ENCODE results near the gene TCF3. TPM values are rescaled to one million over a fixed set of nuclear protein-coding genes. Genes with fewer than 3 reads are reported as not detected.

Gene TCF3
- total RNA-seq, 8 experiments from 2014 or later: 25.2 to 106 (median 44.9) TPM

- peaks cover 4 to 7% of the 10 kb centered on the region in 2 donors for H3K4me1 ChIP-seq (replicated peaks in 1 of 2)
- H3K27ac ChIP-seq: no peak overlapping the region
- H3K4me3 ChIP-seq: no peak overlapping the region
- no peak for ATAC-seq (replicated peaks in 6 of 8)
- in situ Hi-C loops (cut with MboI; ENCODE audit: low pct_unique_long_range_greater_than_20kb in 2 of 9, low sequenced_read_pairs in 9 of 9, unreplicated experiment in 9 of 9): no loop called here
- WGBS, 10 experiments: 67 to 100% (median 93%) methylated on average over 1 to 4 of the region's 18 CpGs; no CpG with 5 or more reads in 6 of the 10 experiments
Observed at GRCh38 chr19:1654178-1654792, 1.9 kb upstream of the TCF3 start.

DNA sequence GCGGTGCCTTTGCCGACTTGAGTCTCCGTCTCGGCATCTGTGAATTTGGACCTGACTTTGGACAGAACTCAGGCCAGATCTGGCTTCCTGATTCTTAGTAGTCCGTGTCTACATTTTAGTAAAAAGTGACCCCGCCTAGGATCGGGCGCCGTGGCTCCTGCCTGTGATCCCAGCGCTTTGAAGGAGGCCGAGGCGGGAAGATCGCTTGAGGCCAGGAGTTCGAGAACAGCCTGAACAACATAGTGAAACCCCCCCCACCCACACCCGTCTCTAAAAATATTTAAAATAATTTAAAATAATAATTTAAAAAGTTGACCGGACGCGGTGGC, 849 bp upstream of the TCF3 start:
- peak overlapping the region; percentile 20 to 97 (median 33) for H3K4me3 ChIP-seq
- peak overlapping the region in 1 of 2 donors; percentile 42 for H3K27ac ChIP-seq
- H3K4me1 ChIP-seq (replicated peaks in 1 of 2): peaks cover 4 to 7% of the 10 kb centered on the region in 2 donors
- peak in 3 of 8 experiments; percentile 13 to 39 (median 27) for ATAC-seq (replicated peaks in 6 of 8)
- in situ Hi-C loops (cut with MboI; ENCODE audit: low pct_unique_long_range_greater_than_20kb in 2 of 9, low sequenced_read_pairs in 9 of 9, unreplicated experiment in 9 of 9): no loop called here
- WGBS, 10 experiments: 6 to 100% (median 94%) methylated on average over 1 to 17 of the region's 18 CpGs; no CpG with 5 or more reads in 5 of the 10 experiments

- peak in 6 of 8 experiments; percentile 3 to 12 (median 4) for ATAC-seq (replicated peaks in 6 of 8)
- Histone ChIP-seq H3K4me1 (replicated peaks in 1 of 2) (peaks cover 4 to 7% of the 10 kb centered on the region in 2 donors), H3K27ac (peak overlapping the region; percentile 100), H3K4me3 (peak overlapping the region; percentile 95 to 100 (median 96))
- in situ Hi-C loops (cut with MboI; ENCODE audit: low pct_unique_long_range_greater_than_20kb in 2 of 9, low sequenced_read_pairs in 9 of 9, unreplicated experiment in 9 of 9): no loop called here
- WGBS, 10 experiments: 0% methylated on average over 1 to 2 of the region's 101 CpGs; no CpG with 5 or more reads in 8 of the 10 experiments
Observed at GRCh38 chr19:1651568-1652291, 685 bp downstream of the TCF3 start.

DNA sequence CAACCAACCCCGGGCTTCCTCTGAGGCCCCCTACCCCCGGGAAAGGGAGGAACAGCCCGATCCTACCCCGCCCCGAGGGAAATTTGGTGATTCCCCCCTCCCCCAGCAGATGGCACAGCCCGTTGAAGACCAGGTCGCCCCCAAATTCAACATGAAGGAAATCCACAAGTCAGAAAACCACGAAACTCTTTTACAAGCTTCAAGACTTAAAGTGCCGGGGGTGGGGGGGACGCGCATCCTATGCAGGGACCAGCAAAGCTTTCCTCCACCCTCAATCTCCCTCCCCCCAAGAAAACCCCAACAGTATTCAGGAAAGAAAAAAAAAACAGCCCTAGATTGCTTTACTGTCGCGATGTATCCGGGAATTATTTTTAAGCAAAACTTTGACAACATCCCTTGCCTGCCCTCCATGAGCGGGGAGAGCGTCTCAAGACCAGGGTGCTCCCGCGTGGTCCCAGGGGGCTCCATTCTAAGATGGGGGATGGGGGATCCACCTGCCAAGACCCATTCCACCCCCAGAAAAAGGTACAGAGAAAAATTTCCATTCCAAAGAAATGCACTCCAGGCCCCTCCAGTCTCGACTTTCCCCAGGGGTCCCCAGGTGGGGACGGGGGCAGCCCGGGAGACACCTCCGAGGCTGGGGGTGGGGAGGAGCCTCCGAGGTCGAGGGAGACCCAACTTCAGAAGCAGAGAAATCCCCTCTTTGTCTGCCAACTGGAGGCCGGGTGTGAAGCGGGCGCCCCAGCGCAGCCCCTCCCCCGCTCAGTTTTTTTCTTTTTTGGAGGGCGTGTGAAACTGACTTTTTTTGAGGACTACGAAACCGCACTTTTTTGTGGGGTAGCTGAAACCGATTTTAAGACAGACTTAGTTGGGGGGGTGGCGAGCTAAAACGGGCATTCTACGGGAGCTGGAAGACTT, 1.5 kb downstream of the TCF3 start:
- Histone ChIP-seq H3K4me3 (peak overlapping the region; percentile 95 to 100 (median 96)), H3K4me1 (replicated peaks in 1 of 2) (peaks cover 4 to 7% of the 10 kb centered on the region in 2 donors), H3K27ac (peak overlapping the region; percentile 8 to 100)
- in situ Hi-C loops (cut with MboI; ENCODE audit: low pct_unique_long_range_greater_than_20kb in 2 of 9, low sequenced_read_pairs in 9 of 9, unreplicated experiment in 9 of 9): no loop called here
- 0 to 60% (median 0%) methylated on average over 2 to 12 of the region's 36 CpGs; no CpG with 5 or more reads in 2 of the 10 experiments for WGBS, 10 experiments
- ATAC-seq (replicated peaks in 6 of 8): no peak

DNA sequence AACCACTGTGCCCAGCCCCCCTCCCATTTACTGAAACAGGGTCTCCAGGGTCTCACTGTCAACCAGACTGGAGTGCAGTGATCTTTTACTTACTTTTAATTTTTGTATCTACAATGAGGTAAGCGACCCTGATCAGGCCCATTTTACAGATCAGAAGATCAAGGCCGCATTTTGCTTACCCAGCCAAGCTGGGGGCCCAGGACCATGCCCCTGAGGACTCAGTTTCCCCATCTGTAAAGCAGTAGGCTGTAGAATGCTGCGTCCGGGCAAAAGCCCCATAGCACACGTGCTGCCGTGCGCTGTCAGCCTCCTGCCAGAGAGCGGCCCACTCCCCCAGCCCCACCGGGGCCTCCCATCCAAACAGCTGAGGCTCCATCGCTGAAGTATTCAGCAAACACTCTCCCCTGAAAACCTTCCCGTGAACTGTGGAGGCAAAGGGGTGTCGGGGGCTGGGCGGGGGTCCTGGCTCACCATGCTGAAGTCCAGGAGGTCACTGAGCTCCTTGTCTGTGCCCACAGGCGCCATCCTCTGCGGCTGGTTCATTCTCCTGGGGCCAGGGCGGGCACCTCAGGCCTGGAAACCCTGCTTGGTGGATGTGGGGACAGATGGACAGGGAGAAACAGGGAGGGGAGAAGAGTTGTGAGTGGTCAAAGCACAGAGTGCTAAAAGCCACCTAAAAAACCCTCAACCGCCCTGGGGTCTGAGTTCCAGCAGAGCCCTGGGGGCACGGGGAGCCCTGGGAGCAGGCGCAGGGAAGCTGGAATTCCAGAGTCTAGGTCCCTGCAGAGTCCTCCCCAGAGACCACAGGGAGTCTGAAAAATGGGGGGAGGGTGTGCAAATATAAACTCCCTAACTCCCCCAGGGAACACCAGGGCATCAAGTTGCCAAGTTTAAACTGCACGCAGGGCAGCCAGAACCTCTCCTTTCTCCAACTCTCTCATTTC, 2.4 kb downstream of the TCF3 start:
- ATAC-seq (replicated peaks in 6 of 8): no peak
- peak overlapping the region in 2 of 5 donors; percentile 96 to 97 for H3K4me3 ChIP-seq
- WGBS, 10 experiments: 58 to 100% (median 96%) methylated on average over 1 to 6 of the region's 20 CpGs; no CpG with 5 or more reads in 3 of the 10 experiments
- H3K4me1 ChIP-seq (replicated peaks in 1 of 2): peaks cover 4 to 7% of the 10 kb centered on the region in 2 donors
- in situ Hi-C loops (cut with MboI; ENCODE audit: low pct_unique_long_range_greater_than_20kb in 2 of 9, low sequenced_read_pairs in 9 of 9, unreplicated experiment in 9 of 9): no loop called here
- peak overlapping the region in 1 of 2 donors; percentile 32 for H3K27ac ChIP-seq

DNA sequence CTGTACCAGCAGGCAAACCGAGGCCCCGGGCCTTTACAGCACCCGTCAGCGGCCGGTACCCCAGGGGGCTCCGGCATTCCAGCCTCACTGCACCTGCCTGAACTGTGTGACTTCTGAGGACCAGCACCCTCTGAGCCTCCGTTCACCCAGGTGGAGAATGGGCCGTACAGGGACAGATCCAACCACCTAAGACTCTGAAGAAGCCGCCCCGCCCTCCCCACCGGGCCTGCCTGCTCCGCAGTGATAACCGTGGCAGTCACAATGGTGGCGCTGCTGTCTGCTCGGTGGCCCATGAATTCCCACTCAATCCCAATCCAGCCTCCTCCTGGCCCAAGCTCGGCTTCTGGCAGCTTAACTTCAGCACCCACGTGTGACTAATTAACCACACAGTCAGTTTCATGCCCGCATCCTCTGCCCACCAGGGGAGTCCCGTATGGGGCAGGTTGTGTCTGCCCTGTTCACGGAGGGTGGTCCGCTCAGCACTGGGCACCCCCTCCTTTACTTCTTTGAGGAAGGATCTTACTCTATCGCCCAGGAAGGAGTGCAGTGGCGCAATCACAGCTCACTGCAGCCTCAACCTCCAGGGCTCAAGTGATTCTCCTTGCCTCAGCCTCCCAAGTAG, 3.4 kb downstream of the TCF3 start:
- WGBS, 10 experiments: 20 to 100% (median 92%) methylated on average over 1 to 9 of the region's 23 CpGs; no CpG with 5 or more reads in 3 of the 10 experiments
- Histone ChIP-seq H3K27ac (no peak overlapping the region), H3K4me3 (no peak overlapping the region), H3K4me1 (replicated peaks in 1 of 2) (peaks cover 4 to 7% of the 10 kb centered on the region in 2 donors)
- ATAC-seq (replicated peaks in 6 of 8): no peak
- in situ Hi-C loops (cut with MboI; ENCODE audit: low pct_unique_long_range_greater_than_20kb in 2 of 9, low sequenced_read_pairs in 9 of 9, unreplicated experiment in 9 of 9): no loop called here

GRCh38 chr19:1648459-1648849, 4.0 kb downstream of the TCF3 start:
- 84 to 100% (median 93%) methylated on average over 2 to 5 of the region's 10 CpGs; no CpG with 5 or more reads in 7 of the 10 experiments for WGBS, 10 experiments
- no peak overlapping the region for H3K4me3 ChIP-seq
- H3K27ac ChIP-seq: no peak overlapping the region
- no peak for ATAC-seq (replicated peaks in 6 of 8)
- in situ Hi-C loops (cut with MboI; ENCODE audit: low pct_unique_long_range_greater_than_20kb in 2 of 9, low sequenced_read_pairs in 9 of 9, unreplicated experiment in 9 of 9): no loop called here
- H3K4me1 ChIP-seq (replicated peaks in 1 of 2): peaks cover 4 to 7% of the 10 kb centered on the region in 2 donors

DNA sequence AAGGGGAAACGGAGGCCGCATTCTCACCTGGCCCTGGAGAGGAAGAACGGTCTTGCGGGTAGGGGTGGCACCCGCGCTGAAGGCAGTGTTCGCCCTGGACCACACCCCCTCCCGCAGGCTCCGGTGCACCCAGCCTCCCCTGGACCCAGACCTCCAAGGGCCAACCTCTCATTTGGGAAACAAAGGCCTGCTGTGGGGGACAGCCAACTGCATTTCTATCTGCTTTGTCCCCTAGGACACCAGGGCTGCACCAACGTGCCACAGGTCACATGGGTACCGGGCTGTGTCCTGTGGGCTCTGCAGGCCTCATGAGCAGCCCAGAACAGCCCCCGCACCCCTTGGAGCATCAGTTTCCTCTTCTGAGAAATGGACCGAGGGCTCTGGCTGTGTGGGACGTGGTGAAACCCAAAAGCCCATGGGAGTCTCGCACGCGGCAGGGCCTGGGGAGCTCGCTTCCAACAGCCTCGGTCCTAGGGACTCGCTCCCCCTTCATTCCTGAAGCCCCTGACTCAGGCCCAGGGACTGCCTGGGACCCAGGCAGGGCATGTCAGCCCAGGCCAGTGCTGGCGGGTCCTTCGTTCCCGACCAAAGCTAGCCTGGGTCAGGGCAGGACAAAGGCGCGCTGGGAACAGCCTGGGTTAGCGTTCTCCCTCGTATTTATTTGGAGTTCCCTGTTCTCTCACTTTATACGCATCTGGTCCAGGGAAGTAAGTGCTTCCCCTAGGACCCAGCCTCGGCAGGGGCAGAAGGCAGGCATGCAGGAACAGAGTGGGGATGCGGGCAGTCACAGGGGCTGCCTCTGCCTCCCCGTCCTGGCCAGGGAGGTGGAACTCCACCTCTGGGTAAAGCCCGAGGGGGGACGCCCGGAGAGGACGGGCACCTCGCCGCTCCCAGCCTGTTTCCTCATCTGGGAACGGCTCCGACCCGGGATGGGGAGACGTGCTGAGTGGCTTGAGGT, 4.6 kb downstream of the TCF3 start:
- Histone ChIP-seq H3K27ac (no peak overlapping the region), H3K4me3 (no peak overlapping the region), H3K4me1 (replicated peaks in 1 of 2) (peaks cover 4 to 7% of the 10 kb centered on the region in 2 donors)
- 82 to 97% (median 90%) methylated on average over 2 to 13 of the region's 41 CpGs; no CpG with 5 or more reads in 4 of the 10 experiments for WGBS, 10 experiments
- no peak for ATAC-seq (replicated peaks in 6 of 8)
- in situ Hi-C loops (cut with MboI; ENCODE audit: low pct_unique_long_range_greater_than_20kb in 2 of 9, low sequenced_read_pairs in 9 of 9, unreplicated experiment in 9 of 9): no loop called here

- no peak overlapping the region for H3K27ac ChIP-seq
- 0 to 100% (median 99%) methylated on average over 1 to 6 of the region's 29 CpGs; no CpG with 5 or more reads in 6 of the 10 experiments for WGBS, 10 experiments
- no peak overlapping the region for H3K4me3 ChIP-seq
- in situ Hi-C loops (cut with MboI; ENCODE audit: low pct_unique_long_range_greater_than_20kb in 2 of 9, low sequenced_read_pairs in 9 of 9, unreplicated experiment in 9 of 9): no loop called here
- peaks cover 4 to 7% of the 10 kb centered on the region in 2 donors for H3K4me1 ChIP-seq (replicated peaks in 1 of 2)
- no peak for ATAC-seq (replicated peaks in 6 of 8)
Observed at GRCh38 chr19:1646659-1647453, 5.6 kb downstream of the TCF3 start.

- no peak for ATAC-seq (replicated peaks in 6 of 8)
- WGBS, 10 experiments: no CpG with 5 or more reads among the region's 24 CpGs
- in situ Hi-C loops (cut with MboI; ENCODE audit: low pct_unique_long_range_greater_than_20kb in 2 of 9, low sequenced_read_pairs in 9 of 9, unreplicated experiment in 9 of 9): no loop called here
- Histone ChIP-seq H3K4me3 (no peak overlapping the region), H3K4me1 (replicated peaks in 1 of 2) (peaks cover 4 to 7% of the 10 kb centered on the region in 2 donors), H3K27ac (no peak overlapping the region)
Observed at GRCh38 chr19:1646149-1646548, 6.3 kb downstream of the TCF3 start.
